HEK293 (cell line): ENCODE data around the gene DUOX1.

Source experiments
- CTCF ChIA-PET: fragments of 350-600 bp; formaldehyde crosslinking; extraction: SDS; loops from one replicate; lab custom pipeline; 2021; ENCODE audit warnings: antibody characterized with exemption; lab: Yijun Ruan, JAX
- POLR2A ChIA-PET: fragments of 300-600 bp; formaldehyde crosslinking; extraction: SDS; loops from one replicate; lab custom pipeline; 2020; ENCODE audit warnings: antibody characterized with exemption, inconsistent platforms; lab: Yijun Ruan, JAX
- H3K27ac ChIP-seq: fragments of 200-500 bp; sonication (Bioruptor generic); 2 replicates; pipeline ENCODE4 v1.5.1; 2014; ENCODE audit warnings: low read depth, low read length, control low read depth, inconsistent platforms; ENCODE audit errors: extremely low read depth
- H3K36me3 ChIP-seq, 2 experiments: fragments of 200-500 bp in 1 of 2; sonication (Bioruptor generic) in 1 of 2; 1 replicate in 1 of 2; 2 replicates in 1 of 2; pipeline ENCODE4 v1.5.1; 2014 to 2017; ENCODE audit warnings: inconsistent platforms in 2 of 2, low read length in 2 of 2; ENCODE audit not compliant: control insufficient read depth in 2 of 2, insufficient read depth in 1 of 2
- H3K4me1 ChIP-seq: fragments of 200-500 bp; sonication (Bioruptor generic); 2 replicates; pipeline ENCODE4 v1.5.1; 2014; ENCODE audit warnings: mild to moderate bottlenecking, low read length, inconsistent platforms; ENCODE audit not compliant: control insufficient read depth, insufficient read depth
- H3K4me3 ChIP-seq: 2 replicates; pipeline ENCODE4 v1.5.1; 2011; ENCODE audit warnings: low read depth, mild to moderate bottlenecking, control low read depth, low read length, moderate library complexity
- H3K9me3 ChIP-seq: fragments of 200-500 bp; sonication (Bioruptor generic); 2 replicates; pipeline ENCODE4 v1.5.1; 2014; ENCODE audit warnings: low read depth, low read length, inconsistent platforms; ENCODE audit not compliant: control insufficient read depth, insufficient read depth
- GFI1B ChIP-seq: fragments of 450-650 bp; formaldehyde crosslinking; IDR thresholded peaks from 2 replicates; pipeline ENCODE4 v1.5.1; 2016; ENCODE audit warnings: missing biosample characterization, missing genetic modification characterization
- KLF17 ChIP-seq: fragments of 450-650 bp; formaldehyde crosslinking; IDR thresholded peaks from 2 replicates; pipeline ENCODE4 v1.5.1; 2016; ENCODE audit warnings: missing biosample characterization, missing genetic modification characterization
- KLF9 ChIP-seq: fragments of 450-650 bp; formaldehyde crosslinking; IDR thresholded peaks from 2 replicates; pipeline ENCODE4 v1.5.1; 2016; ENCODE audit warnings: missing biosample characterization, missing genetic modification characterization, low read depth
- OVOL3 ChIP-seq: fragments of 450-650 bp; formaldehyde crosslinking; IDR thresholded peaks from 2 replicates; pipeline ENCODE4 v1.5.1; 2016; ENCODE audit warnings: missing biosample characterization, missing genetic modification characterization
- PRDM4 ChIP-seq: fragments of 450-650 bp; formaldehyde crosslinking; IDR thresholded peaks from 2 replicates; pipeline ENCODE4 v1.5.1; 2017; ENCODE audit warnings: missing biosample characterization, missing genetic modification characterization
- SP2 ChIP-seq: fragments of 450-650 bp; formaldehyde crosslinking; IDR thresholded peaks from 2 replicates; pipeline ENCODE4 v1.5.1; 2016; ENCODE audit warnings: missing biosample characterization, missing genetic modification characterization
- SP7 ChIP-seq: fragments of 450-650 bp; formaldehyde crosslinking; IDR thresholded peaks from 2 replicates; pipeline ENCODE4 v1.5.1; 2016; ENCODE audit warnings: missing biosample characterization, missing genetic modification characterization
- TCF7L2 ChIP-seq: IDR thresholded peaks from 2 replicates; pipeline ENCODE4 v1.6.1; 2011; ENCODE audit warnings: low read depth, mild to moderate bottlenecking, inconsistent platforms, low read length, moderate library complexity, borderline replicate concordance
- ZBTB20 ChIP-seq: fragments of 450-650 bp; formaldehyde crosslinking; IDR thresholded peaks from 2 replicates; pipeline ENCODE4 v1.5.1; 2016; ENCODE audit warnings: missing biosample characterization, missing genetic modification characterization
- ZEB2 ChIP-seq: fragments of 450-650 bp; formaldehyde crosslinking; IDR thresholded peaks from 2 replicates; pipeline ENCODE4 v1.5.1; 2016; ENCODE audit warnings: missing biosample characterization, missing genetic modification characterization
- ZFHX2 ChIP-seq: fragments of 450-650 bp; formaldehyde crosslinking; conservative IDR thresholded peaks from 2 replicates; pipeline ENCODE4 v1.5.1; 2016; ENCODE audit warnings: missing biosample characterization, missing genetic modification characterization
- ZFP3 ChIP-seq: fragments of 450-650 bp; formaldehyde crosslinking; IDR thresholded peaks from 2 replicates; pipeline ENCODE4 v1.5.1; 2016; ENCODE audit warnings: low read depth, missing biosample characterization, missing genetic modification characterization
- ZFP69B ChIP-seq: fragments of 450-650 bp; formaldehyde crosslinking; IDR thresholded peaks from 2 replicates; pipeline ENCODE4 v1.5.1; 2016; ENCODE audit warnings: missing biosample characterization, missing genetic modification characterization
- ZNF18 ChIP-seq: fragments of 450-650 bp; formaldehyde crosslinking; IDR thresholded peaks from 2 replicates; pipeline ENCODE4 v1.5.1; 2016; ENCODE audit warnings: missing biosample characterization, missing genetic modification characterization
- ZNF2 ChIP-seq: fragments of 450-650 bp; formaldehyde crosslinking; IDR thresholded peaks from 2 replicates; pipeline ENCODE4 v1.5.1; 2016; ENCODE audit warnings: missing biosample characterization, missing genetic modification characterization
- ZNF302 ChIP-seq: fragments of 450-650 bp; formaldehyde crosslinking; IDR thresholded peaks from 2 replicates; pipeline ENCODE4 v1.5.1; 2016; ENCODE audit warnings: missing biosample characterization, missing genetic modification characterization, low read depth
- ZNF354C ChIP-seq: fragments of 450-650 bp; formaldehyde crosslinking; IDR thresholded peaks from 2 replicates; pipeline ENCODE4 v1.5.1; 2016; ENCODE audit warnings: missing biosample characterization, missing genetic modification characterization, low read depth, borderline replicate concordance
- ZNF548 ChIP-seq: fragments of 450-650 bp; formaldehyde crosslinking; IDR thresholded peaks from 2 replicates; pipeline ENCODE4 v1.5.1; 2016; ENCODE audit warnings: missing biosample characterization, missing genetic modification characterization
- ZNF558 ChIP-seq: fragments of 450-650 bp; formaldehyde crosslinking; IDR thresholded peaks from 2 replicates; pipeline ENCODE4 v1.5.1; 2016; ENCODE audit warnings: missing biosample characterization, missing genetic modification characterization
- ZNF621 ChIP-seq: fragments of 450-650 bp; formaldehyde crosslinking; IDR thresholded peaks from 2 replicates; pipeline ENCODE4 v1.5.1; 2017; ENCODE audit warnings: missing biosample characterization, missing genetic modification characterization
- ZNF660 ChIP-seq: fragments of 450-650 bp; IDR thresholded peaks from 2 replicates; pipeline ENCODE4 v1.5.1; 2018; ENCODE audit warnings: missing biosample characterization, mild to moderate bottlenecking, missing genetic modification characterization
- ZNF664 ChIP-seq: fragments of 450-650 bp; formaldehyde crosslinking; IDR thresholded peaks from 2 replicates; pipeline ENCODE4 v1.5.1; 2016; ENCODE audit warnings: missing biosample characterization, missing genetic modification characterization
- ZXDB ChIP-seq: fragments of 450-650 bp; formaldehyde crosslinking; IDR thresholded peaks from 2 replicates; pipeline ENCODE4 v1.5.1; 2016; ENCODE audit warnings: missing biosample characterization, missing genetic modification characterization

Gene DUOX1

GRCh38 chr15:45118131-45118588 lies 11.6 kb upstream of the DUOX1 start (continued):
- TF ChIP-seq ZEB2 (tag by site-specific recombination): 0 out of 2 replicates have a peak, but pooled peaks have one; percentile 27
- TF ChIP-seq ZFHX2: peak; percentile 52
- TF ChIP-seq KLF9 (tag by site-specific recombination): no peak
- no peak for TF ChIP-seq ZNF18 (tag by site-specific recombination)

GRCh38 chr15:45118996-45119395 lies 10.8 kb upstream of the DUOX1 start:
- ChIA-PET CTCF (interaction anchor here (0.9 to 1.9 kb wide), 16 partner anchors 8 to 339 kb away, joined by 3 to 16 read pairs (median 8); partner anchors contain the start of genes DUOX1 and DUOXA1), POLR2A (interaction anchor here (0.6 kb wide), 1 partner anchor 35 kb away, joined by 5 read pairs; no protein-coding TSS in a partner anchor)
- Histone ChIP-seq H3K36me3 (no peaks in the 10 kb centered on the region), H3K27ac (no peak overlapping the region), H3K9me3 (no peaks in the 10 kb centered on the region), H3K4me1 (no peaks in the 10 kb centered on the region), H3K4me3 (no peak overlapping the region)
- TF ChIP-seq ZFP69B (tag by site-specific recombination) (no peak), ZNF621 (tag by site-specific recombination) (no peak), KLF9 (tag by site-specific recombination) (no peak), ZNF660 (no peak), ZNF664 (tag by site-specific recombination) (no peak), ZNF354C (tag by site-specific recombination) (no peak), ZNF558 (tag by site-specific recombination) (no peak), KLF17 (tag by site-specific recombination) (no peak), OVOL3 (tag by site-specific recombination) (no peak), PRDM4 (no peak), SP2 (no peak), GFI1B (tag by site-specific recombination) (no peak), ZFP3 (tag by site-specific recombination) (no peak), SP7 (tag by site-specific recombination) (no peak)

GRCh38 chr15:45120081-45120972 lies 9.5 kb upstream of the DUOX1 start:
- Histone ChIP-seq H3K27ac (no peak overlapping the region), H3K4me1 (no peaks in the 10 kb centered on the region), H3K9me3 (no peaks in the 10 kb centered on the region), H3K36me3 (no peaks in the 10 kb centered on the region), H3K4me3 (no peak overlapping the region)
- ChIA-PET POLR2A (no interaction called here), CTCF (interaction anchor here (2.1 kb wide), 1 partner anchor 42 kb away, joined by 9 read pairs; no protein-coding TSS in a partner anchor)
- TF ChIP-seq ZNF548 (no peak), ZNF302 (tag by site-specific recombination) (no peak), TCF7L2 (no peak), ZNF2 (tag by site-specific recombination) (no peak), ZBTB20 (no peak), PRDM4 (no peak), ZXDB (tag by site-specific recombination) (no peak)
